Neural cell (in vitro differentiated cells): Measurements from ENCODE around the gene REV3L. TPM values are rescaled to one million over a fixed set of nuclear protein-coding genes. Genes with fewer than 3 reads are reported as not detected.

ENCODE experiments used
- H2AFZ ChIP-seq: fragments of 200-600, 300-800 bp; sonication (generic), shearing (Covaris generic); 2 replicates; pipeline ENCODE4 v1.6.0; 2014; ENCODE audit warnings: low read depth, mild to moderate bottlenecking, antibody characterized with exemption, low read length, moderate library complexity
- H3F3A ChIP-seq: fragments of 200-600 bp; shearing (Covaris generic); 2 replicates; pipeline ENCODE4 v1.6.1; 2016; ENCODE audit warnings: mild to moderate bottlenecking, moderate library complexity, mixed read lengths, antibody characterized with exemption, low read length; ENCODE audit not compliant: insufficient read depth, poor library complexity, severe bottlenecking
- H3K27ac ChIP-seq: fragments of 200-600, 300-800 bp; sonication (generic), shearing (Covaris generic); 2 replicates; pipeline ENCODE4 v1.5.1; 2014; ENCODE audit warnings: mild to moderate bottlenecking, low read length, moderate library complexity
- H3K27me3 ChIP-seq: fragments of 300-800, 200-600 bp; sonication (generic), shearing (Covaris generic); 2 replicates; pipeline ENCODE4 v1.6.0; 2014; ENCODE audit warnings: mild to moderate bottlenecking, low read depth, low read length, moderate library complexity; ENCODE audit not compliant: insufficient read depth
- H3K36me3 ChIP-seq: fragments of 300-800, 200-600 bp; sonication (generic), shearing (Covaris generic); 2 replicates; pipeline ENCODE4 v1.5.1; 2014; ENCODE audit warnings: mild to moderate bottlenecking, antibody characterized with exemption, low read length, moderate library complexity; ENCODE audit not compliant: insufficient read depth
- H3K4me2 ChIP-seq: fragments of 300-800, 200-600 bp; sonication (generic), shearing (Covaris generic); 2 replicates; pipeline ENCODE4 v1.6.0; 2014; ENCODE audit warnings: mild to moderate bottlenecking, low read length
- H3K4me3 ChIP-seq: fragments of 300-800, 200-600 bp; sonication (generic), shearing (Covaris generic); 2 replicates; pipeline ENCODE4 v1.5.1; 2014; ENCODE audit warnings: mild to moderate bottlenecking, low read length, moderate library complexity
- H3K79me2 ChIP-seq: fragments of 200-600 bp; shearing (Covaris generic); replicated peaks from 2 replicates; pipeline ENCODE4 v1.6.0; 2014; ENCODE audit warnings: mild to moderate bottlenecking, low read length, moderate library complexity; ENCODE audit not compliant: insufficient read depth
- H3K9ac ChIP-seq: fragments of 300-800, 200-600 bp; sonication (generic), shearing (Covaris generic); 2 replicates; pipeline ENCODE4 v1.6.1; 2016; ENCODE audit warnings: mild to moderate bottlenecking, low read length, mixed read lengths
- H3K9me2 ChIP-seq: fragments of 200-600 bp; shearing (Covaris generic); 2 replicates; pipeline ENCODE4 v1.6.1; 2016; ENCODE audit warnings: mild to moderate bottlenecking, low read length, mixed read lengths; ENCODE audit not compliant: insufficient read depth
- H3K9me3 ChIP-seq: fragments of 200-600, 300-800 bp; sonication (generic), shearing (Covaris generic); 2 replicates; pipeline ENCODE4 v1.6.1; 2016; ENCODE audit warnings: mild to moderate bottlenecking, mixed run types, low read length, moderate library complexity, mixed read lengths
- H4K20me1 ChIP-seq: fragments of 200-600 bp; shearing (Covaris generic); 2 replicates; pipeline ENCODE4 v1.6.1; 2016; ENCODE audit warnings: mild to moderate bottlenecking, mixed run types; ENCODE audit not compliant: insufficient read depth
- CTCF ChIP-seq: fragments of 450-650 bp; IDR thresholded peaks from 2 replicates; pipeline ENCODE4 v1.5.1; 2014; ENCODE audit warnings: antibody characterized with exemption, mild to moderate bottlenecking, moderate library complexity; ENCODE audit not compliant: poor library complexity, severe bottlenecking
- EP300 ChIP-seq: fragments of 450-650 bp; conservative IDR thresholded peaks from 2 replicates; pipeline ENCODE4 v1.6.1; 2014; ENCODE audit warnings: antibody characterized with exemption, mild to moderate bottlenecking, moderate library complexity; ENCODE audit not compliant: poor library complexity, severe bottlenecking
- EZH2 ChIP-seq: fragments of 200-600, 300-800 bp; shearing (Covaris generic), sonication (generic); IDR thresholded peaks from 2 replicates; pipeline ENCODE4 v1.6.1; 2014; ENCODE audit warnings: antibody characterized with exemption, low read length, borderline replicate concordance, mild to moderate bottlenecking; ENCODE audit not compliant: insufficient read depth, poor library complexity, severe bottlenecking
- MXI1 ChIP-seq: fragments of 450-650 bp; conservative IDR thresholded peaks from 2 replicates; pipeline ENCODE4 v1.6.1; 2014; ENCODE audit warnings: antibody characterized with exemption, mild to moderate bottlenecking; ENCODE audit not compliant: poor library complexity, severe bottlenecking
- POLR2AphosphoS5 ChIP-seq: IDR thresholded peaks from 2 replicates; pipeline ENCODE4 v1.6.1; 2012
- RAD21 ChIP-seq: fragments of 450-650 bp; conservative IDR thresholded peaks from 2 replicates; pipeline ENCODE4 v1.6.1; 2014; ENCODE audit warnings: antibody characterized with exemption, mild to moderate bottlenecking, moderate library complexity
- REST ChIP-seq: IDR thresholded peaks from 2 replicates; pipeline ENCODE4 v1.6.1; 2012; ENCODE audit warnings: borderline replicate concordance
- SMC3 ChIP-seq: fragments of 450-650 bp; conservative IDR thresholded peaks from 2 replicates; pipeline ENCODE4 v1.6.1; 2014; ENCODE audit warnings: antibody characterized with exemption, mild to moderate bottlenecking, moderate library complexity; ENCODE audit not compliant: poor library complexity
- TAF1 ChIP-seq: IDR thresholded peaks from 2 replicates; pipeline ENCODE4 v1.6.1; 2012; ENCODE audit warnings: low read depth
- polyA plus RNA-seq: library from polyadenylated mRNA; depleted of rRNA; stranded (reverse); fragments of >200 nt; gene quantifications from 2 replicates; pipeline ENCODE4 v1.2.3, GENCODE V29; 2014

REV3L gene
- polyA plus RNA-seq, 1 donor from 2014 or later: 60.2 TPM

GRCh38 chr6:111524252-111524651, 41.2 kb upstream of the REV3L start:
- Histone ChIP-seq H3K9ac (no peak overlapping the region), H3K9me2 (no peaks in the 10 kb centered on the region), H3K79me2 (peaks cover 28% of the 10 kb centered on the region), H3K27ac (no peak overlapping the region), H2AFZ (no peak overlapping the region), H3K4me2 (no peak overlapping the region), H3F3A (no peaks in the 10 kb centered on the region), H3K9me3 (no peaks in the 10 kb centered on the region), H3K27me3 (no peaks in the 10 kb centered on the region), H3K4me3 (no peak overlapping the region), H3K36me3 (peaks cover 3% of the 10 kb centered on the region), H4K20me1 (no peaks in the 10 kb centered on the region)
- TF ChIP-seq MXI1 (no peak), EZH2 (no peak), REST (no peak), CTCF (no peak), POLR2AphosphoS5 (no peak), TAF1 (no peak), EP300 (no peak), SMC3 (no peak), RAD21 (no peak)

- no peaks in the 10 kb centered on the region for H3K9me3 ChIP-seq
- H3K4me3 ChIP-seq: no peak overlapping the region
- no peak overlapping the region for H3K27ac ChIP-seq
- H3K4me2 ChIP-seq: no peak overlapping the region
- H3F3A ChIP-seq: no peaks in the 10 kb centered on the region
- no peaks in the 10 kb centered on the region for H3K9me2 ChIP-seq
- H3K27me3 ChIP-seq: no peaks in the 10 kb centered on the region
- no peak overlapping the region for H3K9ac ChIP-seq
- no peaks in the 10 kb centered on the region for H4K20me1 ChIP-seq
- no peak overlapping the region for H2AFZ ChIP-seq
- peaks cover 3% of the 10 kb centered on the region for H3K36me3 ChIP-seq
- TF ChIP-seq TAF1: no peak
- no peak for TF ChIP-seq SMC3
- no peak for TF ChIP-seq RAD21
- no peak for TF ChIP-seq EZH2
- no peak for TF ChIP-seq POLR2AphosphoS5
- no peak for TF ChIP-seq REST
- TF ChIP-seq EP300: no peak
- TF ChIP-seq CTCF: no peak
- TF ChIP-seq MXI1: no peak
- H3K79me2 ChIP-seq: peaks cover 32% of the 10 kb centered on the region
Measured at GRCh38 chr6:111523484-111524167, 40.6 kb upstream of the REV3L start.
